HG03354 (cell line): Measurements from ENCODE around the gene POLE3.

Experiments used
- ATAC-seq: cut with Tn5 transposase; IDR thresholded peaks from one replicate; pipeline ENCODE4 v1.9.1; 2021; ENCODE audit warnings: mild to moderate bottlenecking; ENCODE audit not compliant: unreplicated experiment, poor library complexity, severe bottlenecking

The POLE3 gene

DNA sequence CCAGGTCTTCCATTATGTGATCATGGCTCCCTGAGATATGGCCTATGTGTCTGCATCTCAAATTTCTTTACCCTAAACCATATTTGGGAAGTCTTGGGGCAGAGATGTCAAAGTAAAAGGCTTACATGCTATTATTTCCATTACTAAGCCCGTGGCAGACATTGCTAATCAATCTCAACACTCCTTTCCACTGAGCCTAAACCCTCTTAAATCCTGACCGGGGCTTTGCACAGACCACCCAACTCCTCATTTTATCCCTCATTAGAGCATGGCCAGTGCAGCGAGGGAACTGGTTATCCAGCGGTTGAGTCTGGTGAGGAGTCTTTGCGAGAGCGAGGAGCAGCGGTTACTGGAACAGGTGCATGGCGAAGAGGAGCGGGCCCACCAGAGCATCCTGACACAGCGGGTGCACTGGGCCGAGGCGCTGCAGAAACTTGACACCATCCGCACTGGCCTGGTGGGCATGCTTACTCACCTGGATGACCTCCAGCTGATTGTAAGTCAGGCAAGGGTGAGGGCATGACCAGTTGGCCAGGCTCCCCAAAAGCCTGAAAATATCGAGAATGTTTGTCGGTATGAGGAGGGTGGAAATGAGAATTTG lies 50.1 kb downstream of the POLE3 start:
- ATAC-seq: no peak

DNA sequence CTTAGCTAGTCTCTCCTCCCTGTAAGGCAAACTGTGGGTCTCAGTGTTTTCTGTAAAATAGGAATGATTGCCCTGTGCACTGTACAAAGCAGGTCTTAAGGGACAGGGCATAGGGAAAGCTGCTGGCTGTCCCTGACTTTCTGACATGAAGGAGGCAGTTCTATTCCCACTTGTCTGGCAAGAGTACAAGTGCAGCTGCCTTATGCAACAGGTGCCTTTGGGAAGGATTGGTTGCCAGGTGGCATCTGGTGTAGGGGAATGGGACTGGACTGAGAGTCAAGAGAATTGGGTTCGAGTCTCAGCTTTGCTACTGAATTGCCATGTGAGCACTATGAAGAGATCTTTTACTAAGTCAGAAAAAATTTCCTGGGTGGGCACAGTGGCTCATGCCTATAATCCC lies 51.1 kb downstream of the POLE3 start:
- no peak for ATAC-seq
